HepG2 (cell line): ENCODE results near the gene KRT81. TPM values are rescaled to one million over a fixed set of nuclear protein-coding genes. Genes with fewer than 3 reads are reported as not detected.

ENCODE experiments used
- FOXJ3 ChIP-seq: sonication (generic); formaldehyde crosslinking; IDR thresholded peaks from 2 replicates; pipeline ENCODE4 v1.4.0; 2020; ENCODE audit warnings: missing genetic modification reagents, mild to moderate bottlenecking, borderline replicate concordance
- MTERF4 ChIP-seq: sonication (generic); formaldehyde crosslinking; IDR thresholded peaks from 2 replicates; pipeline ENCODE4 v1.8.0; 2023; ENCODE audit warnings: mild to moderate bottlenecking, missing genetic modification reagents
- NCOR1 ChIP-seq: fragments of 200-600 bp; sonication (generic); IDR thresholded peaks from 2 replicates; pipeline ENCODE4 v1.7.0; 2017; ENCODE audit warnings: antibody characterized with exemption, low read length, borderline replicate concordance
- PITX1 ChIP-seq: sonication (generic); formaldehyde crosslinking; IDR thresholded peaks from 2 replicates; pipeline ENCODE4 v1.5.1; 2020; ENCODE audit warnings: mild to moderate bottlenecking, missing genetic modification reagents
- SP4 ChIP-seq: sonication (generic); formaldehyde crosslinking; IDR thresholded peaks from 2 replicates; pipeline ENCODE4 v1.8.1; 2023; ENCODE audit warnings: mild to moderate bottlenecking, missing genetic modification reagents
- ZMYM3 ChIP-seq: sonication (generic); formaldehyde crosslinking; IDR thresholded peaks from 2 replicates; pipeline ENCODE4 v1.5.1; 2020; ENCODE audit warnings: mild to moderate bottlenecking, missing genetic modification reagents
- ZNF549 ChIP-seq: sonication (generic); formaldehyde crosslinking; IDR thresholded peaks from 2 replicates; pipeline ENCODE4 v1.5.0; 2020; ENCODE audit warnings: missing genetic modification reagents
- ZNF883 ChIP-seq: sonication (generic); formaldehyde crosslinking; IDR thresholded peaks from 2 replicates; pipeline ENCODE4 v1.5.1; 2020; ENCODE audit warnings: mild to moderate bottlenecking, missing genetic modification reagents; ENCODE audit errors: not compliant biosample characterization
- polyA plus RNA-seq, 8 experiments: library from polyadenylated mRNA; depleted of rRNA in 3 of 8; stranded (reverse) in 7 of 8; unstranded in 1 of 8; fragments of >200 nt; fragmentation: Illumina TruSeq in 4 of 8; extraction: Trizol in 4 of 8; gene quantifications; 2 replicates each; pipeline versions ENCODE4 v1.2.1 to v1.2.3, GENCODE V29; 2011 to 2016; ENCODE audit warnings: low read depth in 4 of 8, missing spikeins in 1 of 8, mixed read lengths in 1 of 8; ENCODE audit not compliant: insufficient read depth in 1 of 8
- total RNA-seq, 5 experiments: library from RNA; depleted of rRNA; stranded (reverse); fragments of >200 nt; fragmentation: Illumina TruSeq; extraction: Trizol; gene quantifications; 2 replicates each; pipeline ENCODE4 v1.2.3, GENCODE V29; 2016; ENCODE audit warnings: low read depth in 1 of 5
- TF ChIP-seq, protein P1 (sequence below): sonication (generic); formaldehyde crosslinking; IDR thresholded peaks from 2 replicates; pipeline ENCODE4 v1.4.0; 2020; ENCODE audit warnings: missing genetic modification reagents, borderline replicate concordance
- TF ChIP-seq, protein P2 (sequence below): sonication (generic); formaldehyde crosslinking; IDR thresholded peaks from 2 replicates; pipeline ENCODE4 v1.9.0; 2021; ENCODE audit warnings: missing genetic modification reagents, borderline replicate concordance
- TF ChIP-seq, protein P3 (sequence below): IDR thresholded peaks from 2 replicates; pipeline ENCODE4 v1.6.1; 2012; ENCODE audit warnings: low read length, improper control_type of control experiment

The KRT81 gene
- total and polyA plus RNA-seq, 2 of the 13 experiments (the other 11 are each of a cell fraction or from before 2014, with no cell fraction given): not detected

DNA sequence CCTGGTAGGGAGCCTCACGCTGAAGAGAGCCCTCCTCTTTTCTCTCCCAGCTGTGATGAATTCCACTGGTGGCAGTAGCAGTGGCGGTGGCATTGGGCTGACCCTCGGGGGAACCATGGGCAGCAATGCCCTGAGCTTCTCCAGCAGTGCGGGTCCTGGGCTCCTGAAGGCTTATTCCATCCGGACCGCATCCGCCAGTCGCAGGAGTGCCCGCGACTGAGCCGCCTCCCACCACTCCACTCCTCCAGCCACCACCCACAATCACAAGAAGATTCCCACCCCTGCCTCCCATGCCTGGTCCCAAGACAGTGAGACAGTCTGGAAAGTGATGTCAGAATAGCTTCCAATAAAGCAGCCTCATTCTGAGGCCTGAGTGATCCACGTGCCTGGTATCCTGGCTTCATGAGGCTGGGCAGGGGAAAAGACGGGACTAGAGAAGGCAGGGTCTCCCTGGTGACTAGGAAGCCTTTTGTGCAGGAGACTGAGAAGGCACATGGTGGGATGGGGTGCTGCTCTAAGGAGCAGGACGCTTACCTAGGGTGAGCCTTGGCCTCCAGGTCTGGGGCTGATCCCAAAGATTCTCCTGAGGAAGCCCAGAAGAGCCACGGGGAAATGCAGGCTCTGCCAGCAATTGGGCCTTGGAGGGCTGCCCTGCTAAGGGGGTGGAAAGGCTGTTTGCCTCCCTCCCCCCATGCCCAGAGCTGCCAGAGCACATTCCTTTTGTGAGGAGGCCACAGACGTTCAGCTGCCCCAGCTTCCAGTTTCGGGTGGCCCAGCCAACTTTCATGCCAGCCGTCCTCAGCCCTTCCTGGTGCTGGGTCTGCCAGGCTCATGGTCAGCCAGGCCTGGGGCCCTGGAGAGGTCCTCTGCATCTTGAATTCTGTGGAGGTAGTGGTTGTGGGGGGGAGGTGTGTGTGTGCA is 42.5 kb downstream of the KRT81 start (continued):
- no peak for TF ChIP-seq MTERF4
- TF ChIP-seq, protein P1, sequence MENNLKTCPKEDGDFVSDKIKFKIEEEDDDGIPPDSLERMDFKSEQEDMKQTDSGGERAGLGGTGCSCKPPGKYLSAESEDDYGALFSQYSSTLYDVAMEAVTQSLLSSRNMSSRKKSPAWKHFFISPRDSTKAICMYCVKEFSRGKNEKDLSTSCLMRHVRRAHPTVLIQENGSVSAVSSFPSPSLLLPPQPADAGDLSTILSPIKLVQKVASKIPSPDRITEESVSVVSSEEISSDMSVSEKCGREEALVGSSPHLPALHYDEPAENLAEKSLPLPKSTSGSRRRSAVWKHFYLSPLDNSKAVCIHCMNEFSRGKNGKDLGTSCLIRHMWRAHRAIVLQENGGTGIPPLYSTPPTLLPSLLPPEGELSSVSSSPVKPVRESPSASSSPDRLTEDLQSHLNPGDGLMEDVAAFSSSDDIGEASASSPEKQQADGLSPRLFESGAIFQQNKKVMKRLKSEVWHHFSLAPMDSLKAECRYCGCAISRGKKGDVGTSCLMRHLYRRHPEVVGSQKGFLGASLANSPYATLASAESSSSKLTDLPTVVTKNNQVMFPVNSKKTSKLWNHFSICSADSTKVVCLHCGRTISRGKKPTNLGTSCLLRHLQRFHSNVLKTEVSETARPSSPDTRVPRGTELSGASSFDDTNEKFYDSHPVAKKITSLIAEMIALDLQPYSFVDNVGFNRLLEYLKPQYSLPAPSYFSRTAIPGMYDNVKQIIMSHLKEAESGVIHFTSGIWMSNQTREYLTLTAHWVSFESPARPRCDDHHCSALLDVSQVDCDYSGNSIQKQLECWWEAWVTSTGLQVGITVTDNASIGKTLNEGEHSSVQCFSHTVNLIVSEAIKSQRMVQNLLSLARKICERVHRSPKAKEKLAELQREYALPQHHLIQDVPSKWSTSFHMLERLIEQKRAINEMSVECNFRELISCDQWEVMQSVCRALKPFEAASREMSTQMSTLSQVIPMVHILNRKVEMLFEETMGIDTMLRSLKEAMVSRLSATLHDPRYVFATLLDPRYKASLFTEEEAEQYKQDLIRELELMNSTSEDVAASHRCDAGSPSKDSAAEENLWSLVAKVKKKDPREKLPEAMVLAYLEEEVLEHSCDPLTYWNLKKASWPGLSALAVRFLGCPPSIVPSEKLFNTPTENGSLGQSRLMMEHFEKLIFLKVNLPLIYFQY (CRISPR knock-in tag): no peak
- TF ChIP-seq, protein P2, sequence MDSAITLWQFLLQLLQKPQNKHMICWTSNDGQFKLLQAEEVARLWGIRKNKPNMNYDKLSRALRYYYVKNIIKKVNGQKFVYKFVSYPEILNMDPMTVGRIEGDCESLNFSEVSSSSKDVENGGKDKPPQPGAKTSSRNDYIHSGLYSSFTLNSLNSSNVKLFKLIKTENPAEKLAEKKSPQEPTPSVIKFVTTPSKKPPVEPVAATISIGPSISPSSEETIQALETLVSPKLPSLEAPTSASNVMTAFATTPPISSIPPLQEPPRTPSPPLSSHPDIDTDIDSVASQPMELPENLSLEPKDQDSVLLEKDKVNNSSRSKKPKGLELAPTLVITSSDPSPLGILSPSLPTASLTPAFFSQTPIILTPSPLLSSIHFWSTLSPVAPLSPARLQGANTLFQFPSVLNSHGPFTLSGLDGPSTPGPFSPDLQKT (CRISPR knock-in tag): no peak
- TF ChIP-seq PITX1 (CRISPR knock-in tag): no peak
- TF ChIP-seq NCOR1: no peak
- TF ChIP-seq ZMYM3: no peak
- TF ChIP-seq FOXJ3 (CRISPR knock-in tag): no peak
- no peak for TF ChIP-seq SP4
- TF ChIP-seq, protein P3, sequence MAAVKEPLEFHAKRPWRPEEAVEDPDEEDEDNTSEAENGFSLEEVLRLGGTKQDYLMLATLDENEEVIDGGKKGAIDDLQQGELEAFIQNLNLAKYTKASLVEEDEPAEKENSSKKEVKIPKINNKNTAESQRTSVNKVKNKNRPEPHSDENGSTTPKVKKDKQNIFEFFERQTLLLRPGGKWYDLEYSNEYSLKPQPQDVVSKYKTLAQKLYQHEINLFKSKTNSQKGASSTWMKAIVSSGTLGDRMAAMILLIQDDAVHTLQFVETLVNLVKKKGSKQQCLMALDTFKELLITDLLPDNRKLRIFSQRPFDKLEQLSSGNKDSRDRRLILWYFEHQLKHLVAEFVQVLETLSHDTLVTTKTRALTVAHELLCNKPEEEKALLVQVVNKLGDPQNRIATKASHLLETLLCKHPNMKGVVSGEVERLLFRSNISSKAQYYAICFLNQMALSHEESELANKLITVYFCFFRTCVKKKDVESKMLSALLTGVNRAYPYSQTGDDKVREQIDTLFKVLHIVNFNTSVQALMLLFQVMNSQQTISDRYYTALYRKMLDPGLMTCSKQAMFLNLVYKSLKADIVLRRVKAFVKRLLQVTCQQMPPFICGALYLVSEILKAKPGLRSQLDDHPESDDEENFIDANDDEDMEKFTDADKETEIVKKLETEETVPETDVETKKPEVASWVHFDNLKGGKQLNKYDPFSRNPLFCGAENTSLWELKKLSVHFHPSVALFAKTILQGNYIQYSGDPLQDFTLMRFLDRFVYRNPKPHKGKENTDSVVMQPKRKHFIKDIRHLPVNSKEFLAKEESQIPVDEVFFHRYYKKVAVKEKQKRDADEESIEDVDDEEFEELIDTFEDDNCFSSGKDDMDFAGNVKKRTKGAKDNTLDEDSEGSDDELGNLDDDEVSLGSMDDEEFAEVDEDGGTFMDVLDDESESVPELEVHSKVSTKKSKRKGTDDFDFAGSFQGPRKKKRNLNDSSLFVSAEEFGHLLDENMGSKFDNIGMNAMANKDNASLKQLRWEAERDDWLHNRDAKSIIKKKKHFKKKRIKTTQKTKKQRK: no peak
- TF ChIP-seq ZNF883 (CRISPR knock-in tag): no peak
- no peak for TF ChIP-seq ZNF549 (CRISPR knock-in tag)
